OCI-LY1 (cell line): Measurements from ENCODE around the gene GABRG3.

Source experiments
- EZH2 ChIP-seq: fragments of 200-600 bp; sonication (generic), shearing (Covaris generic); IDR thresholded peaks from 2 replicates; pipeline ENCODE4 v1.8.0; 2017; ENCODE audit warnings: borderline replicate concordance, mixed run types, mild to moderate bottlenecking, antibody characterized with exemption, low read length, moderate library complexity, mixed read lengths
- TF ChIP-seq, protein P1 (sequence below): fragments of 200-600 bp; sonication (generic), shearing (Covaris generic); IDR thresholded peaks from 2 replicates; pipeline ENCODE4 v1.5.1; 2017; ENCODE audit warnings: mild to moderate bottlenecking, antibody characterized with exemption, low read length, moderate library complexity, mixed read lengths

GRCh38 chr15:27414168-27414870, 443.3 kb downstream of the GABRG3 start:
- TF ChIP-seq, protein P1, sequence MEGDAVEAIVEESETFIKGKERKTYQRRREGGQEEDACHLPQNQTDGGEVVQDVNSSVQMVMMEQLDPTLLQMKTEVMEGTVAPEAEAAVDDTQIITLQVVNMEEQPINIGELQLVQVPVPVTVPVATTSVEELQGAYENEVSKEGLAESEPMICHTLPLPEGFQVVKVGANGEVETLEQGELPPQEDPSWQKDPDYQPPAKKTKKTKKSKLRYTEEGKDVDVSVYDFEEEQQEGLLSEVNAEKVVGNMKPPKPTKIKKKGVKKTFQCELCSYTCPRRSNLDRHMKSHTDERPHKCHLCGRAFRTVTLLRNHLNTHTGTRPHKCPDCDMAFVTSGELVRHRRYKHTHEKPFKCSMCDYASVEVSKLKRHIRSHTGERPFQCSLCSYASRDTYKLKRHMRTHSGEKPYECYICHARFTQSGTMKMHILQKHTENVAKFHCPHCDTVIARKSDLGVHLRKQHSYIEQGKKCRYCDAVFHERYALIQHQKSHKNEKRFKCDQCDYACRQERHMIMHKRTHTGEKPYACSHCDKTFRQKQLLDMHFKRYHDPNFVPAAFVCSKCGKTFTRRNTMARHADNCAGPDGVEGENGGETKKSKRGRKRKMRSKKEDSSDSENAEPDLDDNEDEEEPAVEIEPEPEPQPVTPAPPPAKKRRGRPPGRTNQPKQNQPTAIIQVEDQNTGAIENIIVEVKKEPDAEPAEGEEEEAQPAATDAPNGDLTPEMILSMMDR: no peak
- no peak for TF ChIP-seq EZH2
